ENCODE results near the gene PTPRT.
"Not testable (repeated sequence)": the region's sequence is repeated elsewhere in the genome, so short reads cannot be mapped to it uniquely, and the experiment has no call there.

The PTPRT gene

DNA sequence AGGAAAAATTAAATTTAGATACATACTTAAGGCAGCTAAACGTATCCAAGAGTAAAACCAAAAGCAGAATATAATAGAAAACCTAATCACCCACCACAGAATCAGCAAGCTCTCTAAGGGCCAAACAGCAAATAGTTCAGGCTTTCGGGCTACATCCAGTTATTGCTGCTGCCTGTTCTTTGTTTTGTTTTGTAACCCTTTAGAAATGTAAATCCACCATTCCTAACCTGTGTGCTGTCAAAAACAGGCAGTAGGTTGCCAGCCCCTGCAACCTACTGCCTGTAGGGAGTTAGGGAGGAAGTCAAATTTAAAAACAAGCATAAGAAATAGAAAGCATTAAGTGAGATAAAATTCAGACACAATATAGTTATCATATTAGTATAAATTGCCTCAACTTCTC, 225.9 kb downstream of the PTPRT start:
- DNase-seq = no peak

DNA sequence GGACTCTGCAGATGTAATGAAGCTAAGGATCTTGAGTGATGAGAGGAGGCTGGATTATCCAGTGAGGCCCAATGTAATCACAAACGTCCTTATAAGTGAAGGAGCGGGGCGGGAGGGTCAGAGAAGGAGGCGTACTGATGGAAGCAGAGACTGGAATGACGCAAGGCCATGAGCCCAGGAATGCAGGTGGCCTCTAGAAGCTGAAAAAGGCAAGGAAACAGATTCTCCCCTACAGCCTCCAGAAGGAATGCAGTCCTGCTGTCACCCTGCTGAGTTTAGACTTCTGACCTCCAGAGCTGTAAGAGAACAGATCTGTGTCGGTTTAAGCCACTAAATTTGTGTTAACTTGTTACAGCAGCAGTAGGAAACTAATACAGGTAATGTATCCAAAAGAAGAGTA, 227.9 kb downstream of the PTPRT start:
- no peak for DNase-seq

DNA sequence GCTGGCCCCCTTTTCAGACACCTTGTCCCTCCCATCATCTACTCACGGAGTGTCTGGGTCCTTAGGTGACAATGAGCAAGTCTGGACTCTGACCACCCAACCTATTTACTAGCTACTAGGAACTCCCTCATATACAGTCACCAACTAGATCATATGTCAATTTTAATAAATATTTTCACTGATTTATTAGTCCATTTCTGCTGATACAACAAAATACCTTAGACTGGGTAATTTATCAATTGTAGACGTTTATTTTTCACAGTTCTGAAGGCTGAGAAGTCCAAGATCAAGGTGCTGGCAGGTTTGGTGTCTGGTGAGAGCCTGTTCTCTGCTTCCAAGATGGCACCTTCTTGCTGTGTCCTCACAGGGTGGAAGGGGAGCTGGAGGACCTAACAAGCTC, 229.7 kb downstream of the PTPRT start:
- no peak for DNase-seq

DNA sequence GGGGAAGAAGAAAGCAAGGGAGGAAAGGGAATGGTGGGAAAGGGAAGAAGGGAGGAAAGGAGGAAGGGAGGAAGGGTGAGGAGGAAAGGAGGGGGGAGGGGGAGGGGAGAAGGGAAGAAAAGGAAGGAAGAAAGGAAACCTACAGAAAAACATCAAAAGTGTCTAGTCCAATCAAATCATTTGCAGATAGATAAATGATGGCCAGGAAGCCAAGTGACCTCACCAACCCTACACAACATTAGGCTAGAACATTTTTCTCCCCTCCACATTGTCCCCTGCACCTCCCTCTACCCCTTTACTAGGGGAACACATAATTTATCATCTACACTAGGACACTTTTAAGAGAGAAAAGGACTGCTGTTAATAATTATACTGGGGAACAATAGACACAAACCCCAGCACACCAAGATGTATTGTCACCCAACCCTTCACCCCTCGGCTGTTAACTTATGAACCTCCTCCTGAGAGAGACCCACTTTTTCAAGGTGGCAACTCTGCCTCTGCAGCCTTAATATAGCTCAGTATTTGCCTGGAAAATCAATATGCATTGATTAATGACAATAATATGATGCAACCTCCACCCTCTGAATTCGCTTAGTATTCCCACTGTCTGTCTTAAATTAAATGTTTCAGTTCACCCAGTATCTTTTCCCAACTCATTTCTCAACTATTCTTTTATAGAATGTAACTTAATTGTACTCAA, 231.2 kb downstream of the PTPRT start:
- DNase-seq = no peak

DNA sequence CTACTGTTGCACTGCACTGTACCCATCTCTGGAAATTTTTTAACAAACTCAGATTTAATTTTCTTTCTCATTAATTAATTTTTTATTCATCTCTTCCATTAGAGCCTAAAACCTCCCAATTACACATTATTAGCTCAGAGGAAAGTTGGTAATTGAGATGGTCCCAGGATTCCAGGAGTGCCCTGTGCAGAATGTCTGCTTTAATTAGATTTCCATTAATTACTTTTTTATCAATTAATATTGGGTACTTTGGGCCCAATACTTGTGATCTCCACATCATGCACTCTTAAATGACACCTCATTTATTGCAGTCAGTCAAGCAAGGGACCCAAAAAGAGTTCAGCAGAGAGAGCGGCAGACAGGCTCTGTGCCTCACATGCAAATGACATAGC, 232.0 kb downstream of the PTPRT start:
- no peak for DNase-seq

DNA sequence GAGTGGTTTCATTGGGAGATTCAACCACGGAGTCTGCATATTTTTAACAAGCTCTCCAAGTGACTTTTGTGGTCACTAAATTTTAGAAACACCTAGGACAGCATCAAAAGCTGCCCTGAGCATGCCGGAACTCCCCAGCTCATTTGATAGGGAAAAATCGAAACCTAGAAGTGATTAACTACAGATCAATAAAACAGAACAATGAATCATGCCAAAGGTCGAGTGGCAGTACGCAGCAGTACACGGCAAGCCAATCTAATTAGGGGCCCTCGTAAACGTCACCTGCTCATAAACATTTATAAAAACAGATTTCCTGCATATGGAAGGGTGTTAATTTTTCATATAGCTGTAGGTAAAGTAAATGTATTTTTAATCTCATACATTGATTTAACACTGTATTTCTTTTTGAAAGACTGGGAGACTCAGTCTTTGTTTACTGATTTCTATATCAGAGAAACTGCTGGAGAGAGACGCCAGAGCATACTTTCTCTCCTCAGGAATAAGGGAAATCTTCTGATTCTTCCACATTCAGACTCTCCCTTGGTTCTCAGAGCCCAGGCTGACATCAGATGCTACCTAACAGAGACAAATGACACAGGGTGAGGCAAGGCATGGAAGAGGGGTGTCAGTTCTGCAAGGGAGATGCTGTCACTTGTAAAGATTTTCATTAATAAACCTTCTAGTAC, 232.5 kb downstream of the PTPRT start:
- no peak for DNase-seq

DNA sequence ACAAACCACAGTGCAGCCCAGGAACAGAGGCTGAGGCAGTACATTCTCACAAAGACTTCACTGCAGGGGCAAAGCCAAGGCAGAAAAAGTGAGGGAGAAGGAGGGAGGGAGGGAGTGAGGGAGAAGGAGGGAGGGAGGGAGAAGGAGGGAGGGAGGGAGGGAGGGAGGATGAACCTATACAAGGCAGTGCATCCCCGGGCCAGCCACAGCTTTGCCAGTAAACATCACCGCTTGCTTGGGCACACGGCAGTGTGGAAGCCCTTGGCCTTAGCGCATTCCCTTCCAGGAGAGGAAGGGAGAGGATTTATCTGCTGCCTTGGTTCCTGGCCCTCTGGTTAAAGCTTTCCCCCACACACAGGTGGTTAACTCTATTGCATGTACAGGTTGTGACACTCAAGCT, 234.0 kb downstream of the PTPRT start:
- no peak for DNase-seq

DNA sequence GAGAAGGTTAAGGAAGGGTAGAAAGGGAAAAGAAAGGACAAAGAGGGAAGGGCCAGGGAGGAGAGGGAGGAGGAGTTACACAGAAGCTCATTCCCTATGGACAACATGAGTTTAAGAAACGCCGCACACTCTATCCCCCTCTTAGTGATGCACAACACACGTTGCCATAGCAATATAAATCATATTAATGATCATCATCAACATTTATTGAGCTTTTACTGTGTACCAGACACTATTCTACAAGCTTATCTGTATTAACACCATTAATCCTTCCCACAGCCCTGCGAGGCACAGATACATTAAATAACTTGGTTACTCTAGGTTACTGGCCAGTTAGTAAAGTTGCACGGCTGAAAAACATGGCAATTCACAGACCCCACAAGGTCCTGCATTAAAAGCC, 234.8 kb downstream of the PTPRT start:
- DNase-seq = no peak

DNA sequence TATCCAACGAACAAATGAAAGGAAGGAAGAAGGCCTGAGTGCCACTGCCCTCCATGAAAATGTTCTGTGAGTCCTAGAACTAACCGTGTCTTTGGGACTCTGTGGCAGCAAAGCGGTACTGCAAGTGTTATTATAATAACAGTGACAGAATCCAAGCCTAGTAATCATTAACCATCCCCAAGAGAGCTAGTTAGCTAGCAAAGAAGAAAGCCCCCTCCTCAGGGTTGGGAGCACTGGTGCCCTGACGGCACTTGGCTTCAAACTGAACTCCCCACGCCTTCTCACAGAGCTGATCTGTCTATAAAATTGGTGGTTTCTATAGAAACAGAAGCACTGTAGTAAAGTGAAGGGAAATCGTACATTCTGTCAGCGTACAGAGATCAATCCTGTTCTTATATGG, 239.8 kb downstream of the PTPRT start:
- no peak for DNase-seq

DNA sequence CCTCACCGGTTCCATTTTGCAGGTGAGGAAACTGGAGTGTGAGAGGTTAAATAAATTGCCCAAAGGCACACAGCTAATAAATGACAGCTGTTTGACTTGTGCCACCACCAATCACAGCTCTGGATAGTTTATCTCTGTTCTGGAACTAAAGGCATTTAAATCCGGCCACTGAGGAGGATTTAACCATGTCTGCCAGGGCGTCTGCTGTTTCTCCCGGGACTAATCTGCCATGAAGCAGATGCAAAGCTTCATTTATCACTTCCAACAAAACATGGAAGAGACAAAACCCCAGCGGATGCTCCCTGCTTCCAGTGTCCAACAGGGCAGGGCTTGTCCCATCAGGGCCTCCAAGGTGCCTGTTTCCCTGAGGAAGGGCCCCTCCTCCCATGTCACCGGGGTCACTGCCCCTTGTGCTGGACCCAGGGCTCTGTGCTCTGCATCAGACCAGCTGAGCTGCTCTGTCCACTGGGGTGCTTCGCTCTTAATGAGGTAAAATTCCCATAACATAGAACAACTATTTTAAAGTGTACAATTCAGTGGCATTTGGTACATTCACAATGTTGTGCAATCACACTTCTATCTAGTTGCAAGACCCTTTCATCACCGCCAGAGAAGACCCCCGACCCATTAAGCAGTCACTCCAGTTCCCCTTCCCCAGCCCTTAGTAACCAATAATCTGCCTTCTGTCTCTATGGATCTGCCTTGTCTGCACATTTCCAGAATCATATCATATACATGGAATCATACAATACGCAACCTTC, 244.3 kb downstream of the PTPRT start:
- no peak for DNase-seq

DNA sequence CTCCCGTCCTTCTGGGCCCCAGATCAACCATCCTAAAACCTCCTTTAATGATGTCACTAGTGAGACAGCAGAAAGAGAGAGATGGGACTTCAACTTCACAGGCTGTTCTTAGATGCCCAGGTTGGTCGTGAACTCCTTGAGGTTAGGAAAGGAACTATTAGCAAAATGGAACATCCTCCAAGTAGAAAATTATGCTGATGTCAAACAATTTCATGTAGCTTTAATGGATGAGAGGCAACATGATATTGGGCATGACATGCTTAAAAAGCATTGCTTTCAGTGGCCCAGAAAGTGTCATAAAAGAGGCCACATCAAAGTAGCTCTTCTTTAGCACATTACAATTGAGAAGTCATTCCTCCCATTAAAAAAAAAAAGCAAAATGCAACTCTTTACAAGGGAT, 248.1 kb downstream of the PTPRT start:
- no peak for DNase-seq

DNA sequence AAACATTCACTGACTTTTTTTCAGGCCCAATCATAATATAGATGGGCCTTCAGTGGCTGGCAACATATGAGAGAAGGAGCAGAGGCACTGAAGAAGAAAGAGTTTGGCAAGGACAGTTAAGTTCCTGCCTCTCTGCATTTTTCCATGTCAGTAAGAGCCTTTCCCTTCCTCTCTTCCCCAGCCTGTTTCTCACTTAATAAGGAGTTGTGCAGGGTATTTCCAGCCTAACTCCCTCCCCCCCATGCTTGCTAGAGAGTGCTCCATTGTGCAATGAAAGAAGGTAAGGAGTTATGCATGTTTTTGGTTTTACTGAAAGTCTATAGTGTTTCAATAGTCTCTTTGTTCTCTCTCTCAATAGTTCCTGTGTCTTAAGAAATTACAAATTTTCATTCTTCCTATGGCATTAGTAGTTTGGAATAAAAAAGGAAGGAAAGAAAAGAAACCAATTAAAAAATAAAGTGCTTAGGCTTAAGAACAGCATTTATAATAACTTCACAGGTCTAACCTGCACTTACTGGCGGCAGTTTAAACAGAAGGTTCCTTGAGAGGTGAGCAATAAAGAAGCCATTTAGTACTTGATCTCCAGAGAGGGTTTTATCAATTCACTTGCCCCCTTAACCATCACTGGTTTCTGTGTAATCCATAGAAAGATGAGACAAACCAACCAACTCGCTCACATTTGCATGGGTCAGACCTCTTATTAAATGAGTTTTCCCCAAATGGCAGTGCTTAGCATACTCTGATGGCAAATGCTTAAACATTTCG, 251.1 kb downstream of the PTPRT start:
- no peak for DNase-seq

DNA sequence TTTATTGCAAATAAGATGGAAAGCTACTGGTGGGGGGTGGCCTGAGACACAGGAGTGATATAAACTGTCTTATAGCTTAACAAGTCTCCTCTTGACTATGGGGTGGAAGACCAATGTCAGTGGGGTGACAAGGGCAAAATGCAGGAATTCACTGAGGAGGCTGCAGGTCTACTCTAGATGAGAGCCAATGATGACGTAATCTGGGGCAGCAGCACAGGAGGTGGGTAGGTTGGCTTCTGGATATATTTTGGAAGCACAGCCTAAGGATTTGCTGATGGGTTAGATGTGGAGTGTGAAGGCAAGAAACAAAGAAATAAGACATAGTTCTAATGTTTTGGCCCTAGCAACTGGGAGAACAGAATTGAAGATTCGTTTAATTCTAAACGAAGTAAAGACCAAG, 253.2 kb downstream of the PTPRT start:
- DNase-seq = no peak

DNA sequence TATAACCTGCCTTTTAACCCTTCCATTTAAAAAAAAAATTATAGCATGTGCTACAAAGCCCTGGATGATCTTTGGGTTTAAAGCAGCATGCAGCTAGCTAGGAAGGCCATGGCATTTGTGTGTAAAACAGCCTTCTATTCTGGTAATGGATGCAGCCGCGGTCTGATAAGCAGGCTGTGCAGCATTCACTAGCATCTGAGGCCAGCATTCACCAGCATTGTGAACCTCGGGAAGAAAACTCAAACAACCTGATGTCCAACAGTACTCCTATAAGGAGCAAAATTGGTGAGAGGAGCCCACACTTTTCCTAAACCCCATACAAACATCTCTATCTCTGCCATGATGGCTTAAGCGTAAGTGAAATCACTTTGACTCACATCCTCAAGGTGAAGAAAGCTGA, 265.5 kb downstream of the PTPRT start:
- no peak for DNase-seq

DNA sequence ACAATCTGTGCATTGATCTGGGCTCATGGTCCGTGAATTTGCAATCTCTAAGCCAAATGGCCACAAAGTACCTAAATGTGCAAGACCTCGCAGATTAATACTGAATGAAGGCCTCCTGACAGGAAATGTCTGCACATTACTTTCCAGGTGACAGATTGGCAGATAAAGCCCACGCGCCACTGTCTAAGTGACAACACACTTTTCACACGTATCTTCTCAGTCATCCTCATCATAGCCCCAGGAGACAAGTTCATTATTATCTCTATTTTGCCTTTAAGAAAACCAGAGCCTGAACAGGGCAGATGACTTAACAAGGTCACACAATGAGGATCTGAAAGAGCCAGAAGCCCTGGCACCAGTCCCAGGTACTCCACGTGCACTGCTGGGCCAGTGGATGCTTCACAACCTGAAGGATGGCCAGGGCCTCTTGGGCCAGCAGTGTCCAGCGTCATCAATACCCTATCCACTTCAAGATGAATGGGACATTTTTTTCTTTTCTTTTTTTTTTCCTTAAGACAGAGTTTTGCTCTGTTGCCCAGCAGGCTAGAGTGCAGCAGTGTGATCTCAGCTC, 266.3 kb downstream of the PTPRT start:
- DNase-seq = no peak

DNA sequence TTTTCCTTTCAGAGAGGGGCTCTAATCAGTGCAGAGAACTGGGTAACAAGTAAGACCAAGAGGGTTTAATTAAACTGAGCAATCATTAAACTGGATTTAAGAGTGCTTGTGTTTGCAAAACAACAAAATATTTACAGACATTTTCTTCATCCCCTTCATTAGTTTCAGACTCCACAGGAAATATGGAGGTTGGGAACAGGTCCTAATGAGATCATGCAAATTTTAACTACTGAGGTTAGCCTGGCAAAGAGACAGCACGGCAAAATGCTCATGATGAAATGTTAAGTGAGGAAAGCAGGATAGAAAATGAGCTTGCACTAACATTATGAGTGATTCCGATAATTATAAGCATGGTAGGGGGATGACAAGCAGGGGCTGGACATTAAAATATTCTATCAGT, 268.9 kb downstream of the PTPRT start:
- DNase-seq = no peak

DNA sequence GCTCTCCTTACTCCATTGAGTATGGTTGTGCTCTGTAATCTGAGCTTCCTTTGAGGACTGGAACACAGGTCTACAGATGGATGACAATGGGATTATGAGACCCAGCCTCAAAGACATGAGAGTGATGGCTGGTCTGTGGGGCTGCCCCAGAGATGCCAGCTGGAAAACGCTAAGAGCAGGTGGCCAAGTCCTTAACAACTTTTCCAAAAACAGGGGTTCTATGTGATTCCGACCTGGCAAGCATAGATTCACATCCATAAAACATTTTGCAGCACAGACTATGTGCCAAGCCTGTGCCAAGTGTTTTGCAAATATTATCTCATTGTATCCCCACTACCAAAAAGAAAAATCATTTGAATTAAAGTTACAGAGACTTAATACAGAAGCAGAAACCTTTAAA, 270.4 kb downstream of the PTPRT start:
- no peak for DNase-seq

DNA sequence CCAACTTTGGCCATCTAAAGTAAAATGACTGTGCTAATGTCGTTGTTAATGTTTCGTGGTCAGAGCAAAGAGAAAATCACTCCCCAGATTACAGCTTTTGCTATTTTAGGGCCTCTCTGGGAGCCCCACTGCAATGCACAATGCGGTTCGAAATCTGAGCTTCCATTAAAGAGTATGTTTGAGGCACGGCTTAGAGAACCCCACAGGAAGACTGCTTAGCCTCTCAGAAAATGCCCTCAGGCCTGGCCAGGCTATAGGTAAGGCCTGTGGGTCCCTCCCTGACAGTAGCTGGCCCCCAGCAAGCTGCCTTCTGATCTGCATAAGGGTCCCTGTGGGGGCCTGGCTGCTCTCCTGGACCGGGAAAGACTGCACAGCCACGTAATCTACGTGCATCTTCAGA, 274.6 kb downstream of the PTPRT start:
- DNase-seq = no peak

DNA sequence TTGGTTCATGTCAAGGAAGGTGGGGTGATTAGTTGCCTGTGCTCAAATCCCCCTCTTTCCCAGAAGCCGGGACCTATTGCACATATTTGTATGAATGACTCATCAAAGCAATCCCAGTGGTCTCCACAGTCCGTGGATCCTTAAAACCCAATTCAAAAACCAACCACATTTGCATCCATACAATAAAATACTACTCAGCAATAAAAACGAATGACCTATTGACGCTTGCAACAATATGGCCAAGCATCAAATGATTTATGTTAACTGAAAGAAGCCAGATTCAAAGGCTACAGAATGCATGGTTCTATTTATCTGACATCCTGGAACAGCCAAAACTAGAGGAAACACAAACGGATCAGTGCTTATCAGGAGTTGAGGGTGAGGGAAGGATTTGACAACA, 275.4 kb downstream of the PTPRT start:
- no peak for DNase-seq

DNA sequence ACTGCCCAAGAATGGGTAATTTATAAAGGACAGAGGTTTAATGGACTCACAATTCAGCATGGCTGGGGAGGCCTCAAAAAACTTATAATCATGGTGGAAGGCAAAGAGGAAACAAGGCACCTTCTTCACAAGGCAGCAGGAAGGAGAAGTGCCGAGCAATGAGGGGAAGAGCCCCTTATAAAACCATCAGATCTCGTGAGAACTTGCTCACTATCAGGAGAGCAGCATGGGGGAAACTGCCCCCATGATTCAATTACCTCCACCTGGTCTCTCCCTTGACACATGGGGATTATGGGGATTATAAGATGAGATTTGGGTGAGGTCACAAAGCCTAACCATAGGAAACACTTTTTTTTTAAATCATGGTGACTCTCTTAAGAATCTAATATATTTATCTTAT, 278.9 kb downstream of the PTPRT start:
- not testable (repeated sequence) for DNase-seq

DNA sequence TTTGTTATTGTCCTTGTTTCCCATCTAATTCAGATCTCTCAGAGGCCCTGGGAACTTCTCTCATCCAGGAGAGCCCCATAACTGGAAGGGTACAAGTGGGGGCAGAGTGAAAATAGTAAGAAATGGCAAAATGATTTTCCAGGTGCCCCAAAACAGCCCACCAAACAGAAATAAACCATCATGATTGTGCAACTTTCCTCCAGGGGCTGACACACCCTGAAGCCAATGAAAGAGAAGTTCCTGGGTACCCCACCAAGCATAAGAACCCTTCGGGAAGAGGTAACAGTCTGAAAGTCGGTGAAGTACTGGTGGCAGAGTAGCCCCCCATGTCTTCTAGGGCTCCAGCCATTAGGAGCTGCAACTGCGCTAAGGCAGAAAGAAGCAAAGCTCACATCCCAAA, 282.0 kb downstream of the PTPRT start:
- no peak for DNase-seq

DNA sequence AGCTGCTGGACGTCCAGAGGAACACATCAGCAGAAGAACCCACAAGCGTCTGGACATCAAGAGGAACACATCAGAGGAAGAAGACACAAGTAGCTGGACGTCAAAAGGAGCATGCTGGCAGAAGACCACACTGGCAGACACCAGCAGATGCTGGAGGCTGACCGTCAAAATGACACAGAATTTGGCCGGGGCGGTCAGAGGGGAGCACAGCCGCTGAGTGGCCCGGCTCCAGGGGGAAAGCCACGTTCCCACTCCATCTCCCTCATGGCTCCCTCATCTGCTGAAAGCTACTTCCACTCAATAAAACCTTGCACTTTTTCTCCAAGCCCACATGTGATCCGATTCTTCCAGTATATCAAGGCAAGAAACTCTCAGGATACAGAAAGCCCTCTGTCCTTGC, 283.6 kb downstream of the PTPRT start:
- DNase-seq = no peak

DNA sequence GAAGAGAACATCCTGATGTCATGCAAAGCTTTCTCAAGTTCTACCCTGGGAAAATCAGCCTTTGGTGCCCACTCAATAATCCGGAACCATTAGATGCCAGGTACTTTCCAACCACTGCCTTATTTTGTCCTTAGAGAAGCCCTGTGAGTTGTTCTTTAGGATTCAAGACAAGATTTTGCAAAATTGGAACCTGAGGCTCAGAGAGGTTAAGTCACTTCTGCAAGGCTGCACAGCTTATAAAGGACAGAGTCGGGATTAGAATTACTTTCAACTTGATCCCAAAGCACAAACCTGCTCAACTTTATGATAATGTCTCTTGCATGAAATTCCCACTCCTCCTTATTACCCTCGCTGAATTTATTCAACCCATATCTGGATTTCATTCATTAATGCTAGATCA, 287.2 kb downstream of the PTPRT start:
- DNase-seq = no peak

Measured in NCI-H1694 (cell line).